Body of pancreas (tissue), 4 donors: ENCODE data around the gene TMEM186. TPM values are rescaled to one million over a fixed set of nuclear protein-coding genes. Genes with fewer than 3 reads are reported as not detected.
"Not testable (repeated sequence)": the region's sequence is repeated elsewhere in the genome, so short reads cannot be mapped to it uniquely, and the experiment has no call there.

Source experiments
- ATAC-seq: fragments of 150-250 bp; one replicate; pipeline ENCODE4 v1.9.1; 2016
- DNase-seq, 4 donors: peaks; one replicate each; pipeline ENCODE4 v3.0.0-alpha.2; 2019
- H3K27ac ChIP-seq, 4 donors: fragments of 200-600 bp; sonication (generic); 1 replicate in 3 of 4; 2 replicates in 1 of 4; pipeline versions ENCODE4 v1.5.1 to v1.6.1; 2016 to 2019; ENCODE audit warnings: mild to moderate bottlenecking in 1 of 4, mixed read lengths in 1 of 4, moderate library complexity in 1 of 4
- H3K27me3 ChIP-seq, 2 donors: fragments of 200-600 bp; sonication (generic); one replicate each; pipeline ENCODE4 v1.6.0; 2016; ENCODE audit warnings: mild to moderate bottlenecking in 1 of 2
- H3K36me3 ChIP-seq, 2 donors: fragments of 200-600 bp; sonication (generic); replicated peaks in 1 of 2; 2 replicates each; pipeline ENCODE4 v1.5.1; 2016; ENCODE audit warnings: low read depth in 2 of 2; ENCODE audit not compliant: insufficient read depth in 1 of 2
- H3K4me1 ChIP-seq: fragments of 200-600 bp; sonication (generic); one replicate; pipeline ENCODE4 v1.6.0; 2016
- H3K4me3 ChIP-seq, 2 donors: fragments of 200-600 bp; sonication (generic); 1 replicate in 1 of 2; 2 replicates in 1 of 2; pipeline ENCODE4 v1.5.1; 2016 to 2019
- H3K9me3 ChIP-seq, 3 donors: fragments of 200-600 bp; sonication (generic); 1 replicate in 2 of 3; 2 replicates in 1 of 3; pipeline ENCODE4 v1.5.1; 2016
- POLR2A ChIP-seq, 3 donors: fragments of 450-650 bp; IDR thresholded peaks; one replicate each; pipeline ENCODE4 v1.6.1; 2016; ENCODE audit warnings: antibody characterized with exemption in 3 of 3, mild to moderate bottlenecking in 2 of 3
- WGBS, 2 donors: methylation state at CpG; one replicate each; pipeline ENCODE4 v1.1.5; 2017; 5-methylcytosine and 5-hydroxymethylcytosine counted together
- intact Hi-C: fragments of 100-400 bp; cut with DNase I; formaldehyde crosslinking; loops from one replicate; pipeline ENCODE4 v1.15.1; 2023
- total RNA-seq, 2 donors: library from RNA; depleted of rRNA; stranded (reverse); fragments of >200 nt; gene quantifications; one replicate each; pipeline ENCODE4 v1.1.0, GENCODE V29; 2016
- TF ChIP-seq, protein P1 (sequence below), 7 experiments: fragments of 450-650 bp in 4 of 7; fragments of 200-600 bp in 3 of 7; sonication (generic) in 3 of 7; IDR thresholded peaks; one replicate each; pipeline ENCODE4 v1.5.1; 2016 to 2019; ENCODE audit warnings: antibody characterized with exemption in 7 of 7

Gene TMEM186
- total RNA-seq, 2 donors from 2014 or later: 0.99 to 3.6 TPM

- no peak overlapping the region for H3K4me3 ChIP-seq
- peaks cover 33% of the 10 kb centered on the region for H3K4me1 ChIP-seq
- H3K36me3 ChIP-seq: no peaks in the 10 kb centered on the region
- H3K9me3 ChIP-seq: no peaks in the 10 kb centered on the region
- DNase-seq (peak in 3 of 4 donors; percentile 25 to 47 (median 32)), ATAC-seq (peak; percentile 81)
- no peak for TF ChIP-seq POLR2A (IDR thresholded peaks at IDR 0.05)
- TF ChIP-seq, protein P1, sequence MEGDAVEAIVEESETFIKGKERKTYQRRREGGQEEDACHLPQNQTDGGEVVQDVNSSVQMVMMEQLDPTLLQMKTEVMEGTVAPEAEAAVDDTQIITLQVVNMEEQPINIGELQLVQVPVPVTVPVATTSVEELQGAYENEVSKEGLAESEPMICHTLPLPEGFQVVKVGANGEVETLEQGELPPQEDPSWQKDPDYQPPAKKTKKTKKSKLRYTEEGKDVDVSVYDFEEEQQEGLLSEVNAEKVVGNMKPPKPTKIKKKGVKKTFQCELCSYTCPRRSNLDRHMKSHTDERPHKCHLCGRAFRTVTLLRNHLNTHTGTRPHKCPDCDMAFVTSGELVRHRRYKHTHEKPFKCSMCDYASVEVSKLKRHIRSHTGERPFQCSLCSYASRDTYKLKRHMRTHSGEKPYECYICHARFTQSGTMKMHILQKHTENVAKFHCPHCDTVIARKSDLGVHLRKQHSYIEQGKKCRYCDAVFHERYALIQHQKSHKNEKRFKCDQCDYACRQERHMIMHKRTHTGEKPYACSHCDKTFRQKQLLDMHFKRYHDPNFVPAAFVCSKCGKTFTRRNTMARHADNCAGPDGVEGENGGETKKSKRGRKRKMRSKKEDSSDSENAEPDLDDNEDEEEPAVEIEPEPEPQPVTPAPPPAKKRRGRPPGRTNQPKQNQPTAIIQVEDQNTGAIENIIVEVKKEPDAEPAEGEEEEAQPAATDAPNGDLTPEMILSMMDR (IDR thresholded peaks at IDR 0.05): no peak
- no peaks in the 10 kb centered on the region for H3K27me3 ChIP-seq
- intact Hi-C loops: no loop called here
- H3K27ac ChIP-seq: peak overlapping the region; percentile 47 to 75 (median 54)
- WGBS, 2 donors: 42 to 51% methylated on average over 13 to 14 of the region's 14 CpGs
Observed at GRCh38 chr16:8751481-8752311, 45.7 kb downstream of the TMEM186 start.

GRCh38 chr16:8748944-8749343 is 48.5 kb downstream of the TMEM186 start:
- H3K36me3 ChIP-seq, H3K27me3 ChIP-seq, ATAC-seq, intact Hi-C loops, H3K27ac ChIP-seq, H3K9me3 ChIP-seq, DNase-seq, H3K4me3 ChIP-seq: not testable (repeated sequence)
- peaks cover 29% of the 10 kb centered on the region for H3K4me1 ChIP-seq
- WGBS, 2 donors: 85 to 96% methylated on average over 9 of the region's 9 CpGs

Other genes starting within 250 kb of the TMEM186 start
- not detected for gene TMEM114, start 207.1 kb downstream of the TMEM186 start, total RNA-seq
- 10 to 100 TPM; 18.9 to 47.5 TPM for gene METTL22, start 175.9 kb downstream of the TMEM186 start, total RNA-seq
- gene ABAT, start 123.0 kb downstream of the TMEM186 start, total RNA-seq: 10 to 100 TPM; 27.0 to 40.2 TPM
- gene PMM2, start 200 bp upstream of the TMEM186 start, total RNA-seq: 100 to 1,000 TPM in 1 of 2 donors, 10 to 100 TPM in 1; 34.8 to 127 TPM
- gene CARHSP1, start 71.4 kb upstream of the TMEM186 start, total RNA-seq: 10 to 100 TPM; 16.5 to 59.9 TPM
- gene LITAFD, start 84.7 kb upstream of the TMEM186 start, total RNA-seq: not detected
- gene USP7, start 166.3 kb upstream of the TMEM186 start, total RNA-seq: 10 to 100 TPM; 36.1 to 38.2 TPM